Activated CD4-positive, alpha-beta T cell treated with anti-CD3 and anti-CD28 coated beads for 48 hours (primary cell): ENCODE results near the gene CNTRL.
"Not testable (repeated sequence)": the region's sequence is repeated elsewhere in the genome, so short reads cannot be mapped to it uniquely, and the experiment has no call there.

ENCODE experiments used
- DNase-seq: peaks from one replicate; pipeline ENCODE4 v3.0.0-alpha.2; 2020

Gene CNTRL

DNA sequence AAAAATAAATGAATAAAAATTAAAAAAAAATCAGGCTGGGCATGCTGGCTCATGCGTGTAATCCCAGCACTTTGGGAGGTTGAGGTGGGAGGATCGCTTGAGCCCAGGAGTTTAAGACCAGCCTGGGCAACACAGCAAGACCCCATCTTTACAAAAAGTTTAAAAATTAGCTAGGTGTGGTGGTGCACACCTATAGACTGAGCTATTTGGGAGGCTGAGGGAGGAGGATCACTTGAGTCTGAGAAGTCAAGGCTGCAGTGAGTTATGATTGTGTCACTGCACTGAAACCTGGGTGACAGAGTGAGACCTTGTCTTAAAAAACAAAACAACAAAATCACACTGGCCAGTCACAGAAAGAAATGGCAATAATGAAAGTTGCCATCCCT lies 3.4 kb upstream of the CNTRL start:
- DNase-seq = peak; percentile 36

DNA sequence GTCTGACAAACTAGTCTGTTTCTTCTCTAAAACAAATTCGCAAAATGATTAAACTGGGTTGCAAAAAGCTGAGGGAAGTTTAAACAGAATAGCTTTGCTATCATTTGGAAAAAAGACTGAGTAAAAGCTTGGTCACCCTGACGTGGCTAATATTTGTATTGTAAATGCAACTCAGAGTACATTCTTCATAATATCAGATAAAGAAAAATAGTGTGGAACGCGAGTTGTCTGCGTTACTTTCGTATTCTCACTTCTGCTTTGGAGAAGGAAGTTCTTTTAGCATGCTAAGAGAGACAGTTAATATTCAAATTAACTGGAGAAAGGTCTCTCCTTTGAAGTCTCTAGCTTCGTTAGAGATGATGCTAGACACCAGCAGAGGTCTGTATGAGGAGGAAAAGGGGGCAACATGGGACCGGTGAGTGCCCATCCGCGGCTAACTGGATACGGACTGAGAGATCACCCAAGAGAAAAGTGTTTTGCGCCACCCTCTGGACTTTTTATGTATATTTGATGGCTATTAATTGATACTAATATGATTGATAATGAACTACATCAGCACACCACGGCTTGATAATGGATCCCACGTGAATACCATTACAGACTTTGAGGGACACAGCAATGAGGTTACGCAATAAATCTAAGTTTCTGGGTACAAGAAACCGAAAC lies 2.9 kb upstream of the CNTRL start:
- DNase-seq = peak; percentile 11

DNA sequence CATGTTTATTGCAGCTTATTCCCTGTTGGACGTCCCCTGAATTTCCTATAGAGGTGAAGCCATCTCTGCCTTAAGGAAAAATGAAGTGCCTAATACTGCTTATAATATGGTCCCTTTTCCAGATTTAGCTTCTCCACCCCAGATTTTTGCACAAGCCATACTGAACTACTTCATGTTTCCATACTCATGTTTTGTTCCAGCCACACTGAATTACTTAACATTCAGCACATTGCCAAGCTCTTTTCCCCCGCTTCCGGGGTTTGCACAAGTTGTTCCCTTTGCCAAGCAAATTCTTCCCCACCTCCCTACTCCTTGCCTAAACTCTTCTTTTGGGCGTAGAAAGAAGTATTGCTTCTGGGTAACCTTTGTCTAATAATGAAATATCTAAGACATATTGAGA lies 1.7 kb upstream of the CNTRL start:
- DNase-seq = no peak

DNA sequence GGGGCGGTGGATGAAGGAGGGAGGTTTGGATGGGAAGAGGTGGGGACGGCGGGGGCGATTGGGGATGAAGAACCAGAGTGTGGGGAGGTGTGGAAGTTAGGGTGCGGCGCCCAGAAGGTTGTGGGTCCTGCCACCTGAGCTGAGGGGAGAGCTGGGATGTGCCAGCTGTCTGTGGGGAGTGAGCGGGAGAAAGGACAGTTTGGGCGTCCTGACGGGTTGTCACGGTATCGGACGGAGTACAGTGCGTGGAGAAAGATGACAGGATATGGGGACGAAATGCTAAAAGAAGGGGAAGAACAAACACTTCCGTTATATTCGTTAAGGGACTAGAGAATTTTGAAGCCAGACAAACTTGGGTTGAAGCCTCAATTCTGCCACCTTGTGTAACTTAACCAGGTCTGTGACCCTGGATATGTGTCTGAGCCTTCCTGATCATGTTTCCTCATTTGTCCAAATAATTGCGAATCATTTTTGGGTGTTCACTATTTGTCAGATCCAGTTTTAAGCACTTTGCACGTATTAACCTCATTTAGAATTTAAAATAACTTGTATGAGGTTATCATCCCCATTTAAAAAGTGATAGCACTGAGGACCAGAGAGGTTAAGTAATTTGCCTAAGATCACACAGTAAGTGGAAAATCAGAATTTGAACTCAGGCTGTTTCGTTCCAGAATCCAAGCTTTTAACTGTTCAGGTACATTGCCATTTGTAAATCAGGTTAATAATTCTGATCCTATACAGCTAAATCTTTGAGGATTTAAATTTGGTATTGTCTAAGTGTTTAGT lies 689 bp downstream of the CNTRL start:
- no peak for DNase-seq

DNA sequence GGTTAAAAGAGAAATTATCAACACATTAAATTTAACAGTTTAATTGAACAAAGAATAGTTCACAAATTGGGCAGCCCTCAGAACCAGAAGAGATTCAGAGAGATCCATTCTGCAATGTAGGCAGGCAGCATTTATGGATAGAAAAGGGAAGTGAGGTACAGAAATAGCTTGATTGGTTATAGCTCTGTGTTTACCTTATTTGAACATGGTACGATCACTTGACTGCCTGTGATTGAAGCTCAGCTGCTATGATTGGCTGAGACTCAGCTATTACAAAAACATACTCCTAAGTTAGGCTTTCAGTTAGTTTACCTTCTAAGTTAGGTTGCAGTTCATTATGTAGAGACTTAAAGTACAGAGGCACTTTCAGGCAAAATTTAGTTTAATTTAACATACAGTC lies 7.3 kb downstream of the CNTRL start:
- DNase-seq = no peak

DNA sequence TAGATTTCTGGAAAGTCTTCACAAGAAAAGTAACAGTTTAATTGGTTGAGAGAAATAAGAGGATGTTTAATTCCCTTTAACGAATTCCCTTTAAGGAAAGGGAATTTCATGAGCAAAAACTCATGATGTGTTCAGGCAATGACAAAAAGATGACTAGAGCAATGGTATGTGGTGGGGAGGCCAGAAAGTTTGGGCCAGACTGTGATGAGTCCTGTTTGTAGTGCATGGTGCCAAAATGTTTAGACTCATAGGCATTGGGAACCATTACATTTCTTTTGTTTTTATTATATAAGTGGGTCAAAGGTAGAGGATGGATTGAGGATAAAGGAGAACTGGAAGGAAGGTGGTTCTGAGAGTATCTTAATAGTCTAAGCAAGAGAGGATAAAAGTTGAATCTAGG lies 10.9 kb downstream of the CNTRL start:
- no peak for DNase-seq

DNA sequence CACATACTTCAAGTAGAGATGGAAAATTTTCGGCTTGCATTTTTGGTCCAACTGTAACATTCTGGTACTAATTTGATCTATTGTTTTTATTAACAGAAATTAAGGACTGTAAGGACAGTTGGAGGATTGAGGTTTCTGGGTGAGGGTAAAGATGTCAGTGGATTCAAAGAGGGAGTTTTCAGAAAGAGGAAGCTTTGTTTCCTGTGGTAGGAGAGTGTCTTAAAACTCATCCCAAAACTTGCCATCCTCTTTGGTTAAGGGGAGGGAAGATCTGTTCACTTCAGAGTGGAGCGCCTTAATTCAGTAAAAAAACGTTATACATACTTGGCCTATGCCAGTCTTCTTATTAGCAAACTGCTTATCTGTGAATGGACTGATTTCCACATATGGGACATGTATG lies 13.8 kb downstream of the CNTRL start:
- no peak for DNase-seq

DNA sequence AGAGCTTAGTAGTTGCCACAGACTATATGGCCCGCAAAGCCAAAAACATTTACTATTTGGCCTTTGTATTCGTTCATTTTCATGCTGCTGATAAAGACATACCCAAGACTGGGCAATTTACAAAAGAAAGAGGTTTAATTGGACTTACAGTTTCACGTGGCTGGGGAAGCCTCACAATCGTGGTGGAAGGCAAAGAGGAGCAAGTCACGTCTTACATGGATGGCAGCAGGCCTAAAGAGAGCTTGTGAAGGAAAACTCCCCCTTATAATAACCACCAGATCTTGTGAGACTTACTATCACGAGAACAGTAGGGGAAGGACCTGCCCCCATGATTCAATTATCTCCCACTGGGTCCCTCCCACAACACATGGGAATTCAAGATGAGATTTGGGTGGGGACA lies 16.0 kb downstream of the CNTRL start:
- DNase-seq = not testable (repeated sequence)

DNA sequence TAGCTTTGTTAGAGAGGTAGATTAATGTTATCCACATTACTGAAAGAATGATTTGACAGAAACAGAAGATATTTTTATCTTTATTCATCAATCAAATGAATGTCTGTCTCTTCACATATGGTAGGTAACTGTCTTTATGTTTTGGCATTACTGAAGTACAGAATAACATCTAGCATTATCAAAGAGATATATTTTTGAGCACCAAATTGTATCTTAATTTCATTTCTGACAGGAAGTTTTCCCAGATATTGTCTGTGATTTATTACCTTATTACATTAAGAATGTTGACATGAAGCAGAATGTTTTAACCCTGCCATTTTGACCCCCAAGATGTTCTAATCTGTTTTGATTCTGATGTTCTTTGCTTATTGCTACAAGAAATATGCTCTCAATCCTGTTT lies 20.3 kb downstream of the CNTRL start:
- no peak for DNase-seq

DNA sequence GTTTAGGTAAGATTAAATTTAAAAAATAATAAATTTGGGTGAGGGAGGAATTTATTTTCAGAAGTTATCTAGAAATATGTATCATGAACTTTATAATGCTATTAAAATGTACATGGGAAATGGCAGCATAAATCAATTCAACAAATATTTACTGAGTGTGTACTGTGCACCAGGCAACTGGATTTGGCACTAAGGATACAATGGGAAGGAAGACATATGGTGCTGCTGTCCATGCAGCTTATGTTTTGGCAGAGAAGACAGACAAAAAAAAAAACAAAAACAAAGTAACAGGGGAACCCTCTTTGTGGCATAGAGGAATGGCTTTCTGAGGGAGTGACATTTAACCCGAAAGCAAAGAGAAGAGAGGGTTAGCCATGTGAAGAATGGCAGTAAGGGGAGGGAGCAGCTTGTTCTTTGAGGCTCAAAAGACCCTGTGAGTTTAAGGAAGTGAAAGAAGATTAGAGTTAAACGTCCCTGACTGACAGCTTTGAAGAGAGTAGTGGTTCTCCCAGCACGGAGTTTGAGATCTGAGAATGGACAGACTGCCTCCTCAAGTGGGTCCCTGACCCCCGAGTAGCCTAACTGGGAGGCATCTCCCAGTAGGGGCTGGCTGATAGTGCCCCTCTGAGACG lies 23.9 kb downstream of the CNTRL start:
- no peak for DNase-seq

DNA sequence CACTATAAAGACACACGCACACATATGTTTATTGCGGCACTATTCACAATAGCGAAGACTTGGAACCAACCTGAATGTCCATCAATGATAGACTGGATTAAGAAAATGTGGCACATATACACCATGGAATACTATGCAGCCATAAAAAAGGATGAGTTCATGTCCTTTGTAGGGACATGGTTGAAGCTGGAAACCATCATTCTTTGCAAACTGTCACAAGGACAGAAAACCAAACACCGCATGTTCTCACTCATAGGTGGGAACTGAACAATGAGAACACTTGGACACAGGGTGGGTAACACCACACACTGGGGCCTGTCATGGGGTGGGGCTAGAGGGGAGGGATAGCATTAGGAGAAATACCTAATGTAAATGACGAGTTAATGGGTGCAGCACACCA lies 29.3 kb downstream of the CNTRL start:
- not testable (repeated sequence) for DNase-seq

DNA sequence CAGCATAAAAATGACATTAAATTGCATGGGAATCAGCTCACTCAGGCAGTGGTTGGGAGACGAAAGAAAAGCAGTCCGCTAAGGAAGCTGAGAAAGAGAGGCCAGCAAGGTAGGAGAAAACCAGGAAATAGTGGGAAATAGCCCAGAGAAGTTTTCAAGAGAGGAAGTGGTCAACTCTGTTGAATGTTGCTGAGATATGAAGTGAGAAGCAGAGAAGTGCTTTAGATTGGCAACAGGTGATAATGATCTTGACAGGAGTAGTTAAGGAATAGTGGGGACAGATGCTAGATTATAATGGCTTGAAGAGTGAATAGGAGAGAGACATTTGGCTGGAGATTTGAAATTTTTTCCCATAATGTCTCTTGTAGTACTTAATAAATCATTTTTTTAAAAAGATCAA lies 30.8 kb downstream of the CNTRL start:
- DNase-seq = no peak

DNA sequence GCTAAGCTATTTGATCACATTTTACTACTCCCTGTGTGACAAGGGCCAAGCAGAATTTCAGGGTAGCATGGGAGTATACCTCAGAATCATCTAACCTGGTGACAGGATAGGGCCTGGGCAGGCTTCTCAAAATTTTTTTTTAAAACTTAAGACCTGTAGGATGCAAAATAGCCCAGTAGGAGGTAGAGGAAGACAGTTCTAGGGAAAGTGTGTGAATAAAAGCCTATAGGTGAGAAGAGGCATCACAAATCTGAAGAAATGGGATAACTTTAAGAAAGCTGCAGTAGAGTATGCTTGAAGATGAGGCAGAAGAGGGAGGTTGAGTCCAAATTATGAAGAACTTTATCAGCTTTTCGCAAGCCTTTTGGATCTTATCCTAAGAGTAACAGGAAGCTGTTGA lies 32.3 kb downstream of the CNTRL start:
- DNase-seq = no peak

DNA sequence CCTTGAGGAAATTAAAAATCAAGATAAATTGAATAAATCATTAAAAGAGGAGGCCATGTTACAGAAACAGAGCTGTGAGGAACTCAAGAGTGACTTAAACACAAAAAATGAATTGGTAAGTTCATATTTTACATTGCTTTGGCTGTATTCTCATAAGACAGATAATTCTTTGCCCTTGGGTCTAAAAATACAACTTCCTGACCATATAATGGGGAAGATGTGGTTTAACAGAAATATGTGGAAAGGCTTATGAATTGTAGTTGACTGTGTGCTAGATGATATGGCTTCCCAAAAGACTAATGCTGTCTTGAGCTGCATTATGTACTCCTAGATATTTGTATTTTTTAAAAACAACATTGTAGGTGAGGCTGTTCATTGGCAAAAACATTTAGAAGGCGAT lies 33.1 kb downstream of the CNTRL start:
- no peak for DNase-seq

DNA sequence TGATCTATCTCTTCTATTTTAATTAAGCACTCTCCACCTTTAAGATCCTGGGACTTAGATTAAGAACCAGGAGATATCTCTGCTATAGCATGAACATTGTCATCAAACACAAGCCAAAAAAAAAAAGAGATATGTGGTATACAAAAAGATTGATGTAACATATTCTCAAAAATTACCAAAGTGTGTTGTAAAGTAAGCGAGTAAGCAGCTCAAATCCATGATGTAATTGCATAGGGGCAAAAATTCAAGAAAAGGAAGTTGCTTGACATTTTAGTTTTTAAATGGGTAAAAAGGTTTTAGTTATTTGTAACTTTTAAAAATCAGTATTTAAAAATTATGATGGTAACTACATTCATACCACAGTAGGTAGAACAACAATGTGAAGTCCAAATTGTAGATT lies 40.7 kb downstream of the CNTRL start:
- no peak for DNase-seq

DNA sequence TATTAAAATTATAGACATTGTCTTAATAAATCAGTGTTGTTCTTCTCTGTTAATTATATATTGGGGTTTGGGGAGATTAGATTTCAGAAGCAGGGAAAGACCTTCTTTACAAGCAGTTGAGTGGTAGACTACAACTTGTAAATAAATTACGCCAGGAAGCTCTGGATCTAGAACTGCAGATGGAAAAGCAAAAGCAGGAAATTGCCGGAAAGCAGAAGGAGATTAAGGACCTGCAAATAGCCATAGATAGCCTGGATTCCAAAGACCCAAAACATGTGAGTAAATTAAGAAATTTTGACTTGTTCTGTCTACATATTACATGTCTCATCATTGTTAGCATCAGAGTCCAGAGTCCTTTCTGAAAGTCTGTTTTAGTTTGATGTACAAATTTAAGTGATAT lies 43.5 kb downstream of the CNTRL start:
- DNase-seq = no peak

DNA sequence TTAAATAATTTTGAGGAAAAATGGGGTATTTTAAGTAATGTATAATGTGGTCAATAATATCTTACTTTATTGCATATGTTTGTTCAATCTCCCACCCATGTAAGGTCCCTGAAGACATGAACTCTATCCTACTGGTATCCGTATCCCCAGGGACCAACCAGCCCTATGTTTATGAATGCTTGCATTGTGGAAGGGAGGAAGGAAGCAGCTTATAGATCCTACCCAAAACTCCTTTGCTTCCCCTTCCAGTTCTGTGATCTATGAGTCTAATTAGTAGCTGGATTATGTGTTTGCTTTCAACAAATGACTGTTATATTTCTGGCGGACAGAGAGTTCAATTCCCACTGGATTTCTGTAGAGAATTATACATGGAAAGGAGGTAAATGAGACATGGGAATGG lies 45.6 kb downstream of the CNTRL start:
- DNase-seq = no peak

DNA sequence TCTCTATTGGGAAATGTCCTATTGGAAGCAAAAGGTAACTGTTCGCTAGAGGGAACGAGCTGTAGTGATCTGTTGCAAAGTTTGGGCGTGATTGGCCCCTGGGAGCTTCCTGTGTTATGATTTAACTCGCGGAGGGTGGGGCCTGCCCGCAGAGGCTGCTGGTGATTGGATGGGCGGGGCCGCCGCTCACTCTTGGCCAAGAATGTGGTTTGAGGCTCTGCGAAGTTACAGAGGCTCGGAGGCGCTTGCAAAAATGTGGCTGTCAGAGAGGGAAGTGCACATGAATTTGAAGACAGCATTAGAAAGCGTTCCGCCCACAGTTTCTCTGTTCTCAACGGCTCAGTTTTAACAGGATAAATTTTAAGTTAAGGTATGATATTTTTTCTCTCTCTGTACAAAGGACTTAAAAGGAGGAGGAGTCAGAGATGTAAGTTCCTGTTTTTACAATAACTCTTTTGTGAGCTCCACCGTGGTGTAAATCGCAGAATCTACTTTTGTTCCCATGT lies 46.9 kb downstream of the CNTRL start:
- peak; percentile 98 for DNase-seq

DNA sequence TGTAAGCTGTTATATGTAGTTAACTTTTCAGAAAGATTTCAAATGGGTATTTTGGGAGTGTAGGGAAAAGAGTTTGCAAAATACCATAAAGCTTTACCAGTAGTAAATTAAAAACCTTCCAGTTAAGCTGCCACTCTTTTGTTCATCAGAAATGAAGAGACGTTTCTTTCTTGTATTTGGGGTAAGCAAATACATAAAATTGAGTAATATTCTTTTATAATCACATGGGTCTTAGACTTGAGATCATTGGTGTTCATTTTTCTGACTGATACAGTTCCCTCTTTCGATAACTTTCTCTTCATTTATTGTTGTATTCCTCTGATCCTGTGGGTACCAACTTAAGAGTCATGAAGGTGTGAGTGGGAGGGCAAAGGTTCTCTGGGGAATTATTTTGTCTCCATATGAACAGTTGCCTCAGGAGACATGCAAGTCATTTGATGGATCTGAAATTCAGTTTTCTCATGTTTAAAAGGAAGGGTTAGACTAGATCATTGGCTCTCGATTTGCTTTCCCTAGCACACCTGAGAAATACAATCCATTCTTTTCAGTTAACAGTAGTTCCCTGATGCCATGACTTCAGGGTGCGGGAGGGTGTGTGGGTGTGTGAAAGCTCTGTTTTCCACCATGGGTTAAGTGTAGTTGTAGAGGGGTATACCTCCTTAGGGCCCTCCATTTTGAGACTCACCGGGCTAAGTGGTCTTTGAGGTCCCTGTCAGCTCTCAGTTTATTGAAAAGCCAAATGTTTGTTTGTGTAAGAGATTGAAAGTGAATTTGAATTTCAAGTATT lies 47.7 kb downstream of the CNTRL start:
- peak; percentile 22 for DNase-seq

DNA sequence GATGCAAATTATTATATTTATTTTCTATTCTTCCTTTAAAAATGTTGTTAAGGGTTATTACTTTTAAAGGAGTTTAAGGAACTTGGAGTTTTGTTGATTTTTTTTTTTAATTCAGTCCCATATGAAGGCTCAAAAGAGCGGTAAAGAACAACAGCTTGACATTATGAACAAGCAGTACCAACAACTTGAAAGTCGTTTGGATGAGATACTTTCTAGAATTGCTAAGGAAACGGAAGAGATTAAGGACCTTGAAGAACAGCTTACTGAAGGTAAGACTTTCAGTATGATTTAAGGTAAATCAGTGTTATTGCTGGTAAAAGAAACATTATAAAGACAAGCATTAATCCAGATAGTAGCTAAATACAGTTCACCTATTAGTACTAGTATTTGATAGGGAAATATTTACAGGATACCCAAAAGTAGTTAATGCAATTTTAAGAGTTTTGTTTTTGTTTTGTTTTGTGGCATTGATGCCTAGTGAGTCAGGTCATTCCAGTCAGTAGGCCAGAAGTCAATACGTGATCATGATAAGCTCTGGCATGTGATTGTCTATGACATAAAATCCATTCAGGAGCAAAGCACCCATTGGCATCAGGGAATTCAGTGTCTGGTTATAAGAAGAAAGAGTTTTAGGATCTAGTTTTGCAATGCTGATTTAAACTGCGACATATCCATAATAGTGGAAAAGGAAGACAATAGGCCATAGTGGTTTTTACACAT lies 49.2 kb downstream of the CNTRL start:
- no peak for DNase-seq

DNA sequence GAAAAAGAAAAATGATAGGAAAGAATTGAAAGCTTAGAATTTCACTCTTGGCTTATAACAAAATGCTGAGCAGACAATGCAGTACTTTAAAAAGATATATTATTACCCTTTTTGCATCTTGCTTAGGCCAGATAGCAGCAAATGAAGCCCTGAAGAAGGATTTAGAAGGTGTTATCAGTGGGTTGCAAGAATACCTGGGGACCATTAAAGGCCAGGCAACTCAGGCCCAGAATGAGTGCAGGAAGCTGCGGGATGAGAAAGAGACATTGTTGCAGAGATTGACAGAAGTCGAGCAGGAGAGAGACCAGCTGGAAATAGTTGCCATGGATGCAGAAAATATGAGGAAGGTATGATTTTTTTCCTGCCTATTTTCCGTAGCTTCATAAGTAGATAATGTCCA lies 50.8 kb downstream of the CNTRL start:
- DNase-seq = no peak

DNA sequence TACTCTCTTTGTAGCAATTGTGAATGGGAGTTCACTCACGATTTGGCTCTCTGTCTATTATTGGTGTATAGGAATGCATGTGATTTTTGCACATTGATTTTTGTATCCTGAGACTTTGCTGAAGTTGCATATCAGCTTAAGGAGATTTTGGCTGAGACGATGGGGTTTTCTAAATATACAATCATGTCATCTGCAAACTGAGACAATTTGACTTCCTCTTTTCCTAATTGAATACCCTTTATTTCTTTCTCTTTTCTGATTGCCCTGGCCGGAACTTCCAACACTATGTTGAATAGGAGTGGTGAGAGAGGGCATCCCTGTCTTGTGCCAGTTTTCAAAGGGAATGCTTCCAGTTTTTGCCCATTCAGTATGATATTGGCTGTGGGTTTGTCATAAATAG lies 54.6 kb downstream of the CNTRL start:
- DNase-seq = not testable (repeated sequence)
